GM23338 (cell line): Measurements from ENCODE around the gene FIP1L1.

Source experiments
- CREB1 ChIP-seq: fragments of 250-450 bp; sonication (Bioruptor Pico); IDR thresholded peaks from 2 replicates; pipeline ENCODE4 v1.5.0; 2020; ENCODE audit warnings: low read depth, mild to moderate bottlenecking, moderate library complexity
- CTCF ChIP-seq, 2 experiments: fragments of 200-600 bp in 1 of 2; sonication (generic) in 1 of 2; conservative IDR thresholded peaks; 2 replicates each; pipeline versions ENCODE4 v1.5.1 to v1.6.1; 2016 to 2017; ENCODE audit warnings: antibody characterized with exemption in 2 of 2, low read depth in 2 of 2, mild to moderate bottlenecking in 2 of 2, moderate library complexity in 1 of 2
- EZH2 ChIP-seq: fragments of 200-600 bp; sonication (generic); IDR thresholded peaks from one replicate; pipeline ENCODE4 v1.8.0; 2017; ENCODE audit warnings: antibody characterized with exemption, mild to moderate bottlenecking, low read depth; ENCODE audit not compliant: unreplicated experiment
- EZH2phosphoT487 ChIP-seq: fragments of 200-600 bp; sonication (generic); IDR thresholded peaks from one replicate; pipeline ENCODE4 v1.8.1; 2018; ENCODE audit warnings: antibody characterized with exemption; ENCODE audit not compliant: unreplicated experiment
- JUNB ChIP-seq: IDR thresholded peaks from one replicate; pipeline ENCODE4 v1.6.1; 2016; ENCODE audit warnings: antibody characterized with exemption; ENCODE audit not compliant: unreplicated experiment
- NANOG ChIP-seq: IDR thresholded peaks from 2 replicates; pipeline ENCODE4 v1.6.1; 2016; ENCODE audit warnings: antibody characterized with exemption, borderline replicate concordance
- POLR2AphosphoS5 ChIP-seq: IDR thresholded peaks from 2 replicates; pipeline ENCODE4 v1.6.1; 2016; ENCODE audit warnings: antibody characterized with exemption, low read depth
- REST ChIP-seq: IDR thresholded peaks from one replicate; pipeline ENCODE4 v1.6.1; 2018; ENCODE audit warnings: antibody characterized with exemption; ENCODE audit not compliant: unreplicated experiment
- STAT1 ChIP-seq: IDR thresholded peaks from one replicate; pipeline ENCODE4 v1.6.1; 2016; ENCODE audit warnings: antibody characterized with exemption; ENCODE audit not compliant: unreplicated experiment
- ZNF114 ChIP-seq: fragments of 250-450 bp; sonication (Bioruptor Pico); IDR thresholded peaks from 2 replicates; pipeline ENCODE4 v1.5.0; 2020; ENCODE audit warnings: mild to moderate bottlenecking, moderate library complexity

- TF ChIP-seq CTCF (conservative IDR thresholded peaks at IDR 0.05; ENCODE audit: low read depth in 2 of 2) (no peak), POLR2AphosphoS5 (no peak), EZH2phosphoT487 (no peak), EZH2 (no peak), ZNF114 (CRISPR knock-in tag) (no peak), JUNB (no peak), REST (no peak), CREB1 (CRISPR knock-in tag) (no peak), STAT1 (no peak), NANOG (no peak)
These were observed 87.8 kb downstream of the FIP1L1 start for GRCh38 chr4:53465281-53465680.
